Thoracic aorta (tissue), 2 donors: ENCODE data around the gene ZNF646. TPM values are rescaled to one million over a fixed set of nuclear protein-coding genes. Genes with fewer than 3 reads are reported as not detected.

Experiments
- ATAC-seq: fragments of 150-250 bp; one replicate; pipeline ENCODE4 v1.8.0; 2017; ENCODE audit warnings: low read depth; ENCODE audit not compliant: insufficient number of reproducible peaks, low FRiP score
- DNase-seq: peaks from one replicate; pipeline ENCODE4 v3.0.0-alpha.2; 2020; ENCODE audit warnings: low spot score
- H3K27ac ChIP-seq, 2 donors: fragments of 200-600 bp; sonication (generic); 1 replicate in 1 of 2; 2 replicates in 1 of 2; pipeline ENCODE4 v1.5.1; 2016; ENCODE audit warnings: mild to moderate bottlenecking in 2 of 2, moderate library complexity in 2 of 2
- H3K27me3 ChIP-seq: fragments of 200-600 bp; sonication (generic); replicated peaks from 2 replicates; pipeline ENCODE4 v1.6.0; 2016; ENCODE audit warnings: mild to moderate bottlenecking; ENCODE audit not compliant: insufficient read depth
- H3K36me3 ChIP-seq: fragments of 200-600 bp; sonication (generic); one replicate; pipeline ENCODE4 v1.5.1; 2016
- H3K4me1 ChIP-seq, 2 donors: fragments of 200-600 bp; sonication (generic); 1 replicate in 1 of 2; 2 replicates in 1 of 2; pipeline versions ENCODE4 v1.5.1 to v1.6.0; 2016; ENCODE audit warnings: low read depth in 2 of 2, mild to moderate bottlenecking in 1 of 2; ENCODE audit not compliant: control insufficient read depth in 1 of 2
- H3K4me3 ChIP-seq: fragments of 200-600 bp; sonication (generic); 2 replicates; pipeline ENCODE4 v1.5.1; 2016; ENCODE audit warnings: mild to moderate bottlenecking
- H3K9me3 ChIP-seq: fragments of 200-600 bp; sonication (generic); 2 replicates; pipeline ENCODE4 v1.5.1; 2016
- CTCF ChIP-seq: fragments of 200-600 bp; sonication (generic); IDR thresholded peaks from one replicate; pipeline ENCODE4 v1.5.1; 2019; ENCODE audit warnings: antibody characterized with exemption
- total RNA-seq, 2 donors: library from RNA; depleted of rRNA; stranded (reverse); fragments of >200 nt; gene quantifications; one replicate each; pipeline versions ENCODE4 v1.1.0 to v1.2.3, GENCODE V29; 2016

ZNF646 gene
- total RNA-seq, 2 donors from 2014 or later = 10.2 to 17.9 TPM

GRCh38 chr16:31120129-31120528 lies 45.9 kb downstream of the ZNF646 start:
- H3K4me3 ChIP-seq = no peak overlapping the region
- no peaks in the 10 kb centered on the region for H3K9me3 ChIP-seq
- no peak overlapping the region for H3K27ac ChIP-seq
- no peak for TF ChIP-seq CTCF
- H3K27me3 ChIP-seq = no peaks in the 10 kb centered on the region
- no peak for DNase-seq
- H3K36me3 ChIP-seq = peaks cover 25% of the 10 kb centered on the region
- peaks cover 11 to 16% of the 10 kb centered on the region in 2 donors for H3K4me1 ChIP-seq
- no peak for ATAC-seq

- TF ChIP-seq CTCF = no peak
- no peak overlapping the region for H3K4me3 ChIP-seq
- H3K36me3 ChIP-seq = peaks cover 58% of the 10 kb centered on the region
- H3K27me3 ChIP-seq = no peaks in the 10 kb centered on the region
- H3K27ac ChIP-seq = no peak overlapping the region
- H3K9me3 ChIP-seq = no peaks in the 10 kb centered on the region
- ATAC-seq (no peak), DNase-seq (no peak)
- no peaks in the 10 kb centered on the region for H3K4me1 ChIP-seq
Observed at GRCh38 chr16:31125844-31126243, 51.6 kb downstream of the ZNF646 start.

- Histone ChIP-seq H3K36me3 (peaks cover 60% of the 10 kb centered on the region), H3K4me1 (no peaks in the 10 kb centered on the region)
- ATAC-seq = no peak
Observed at GRCh38 chr16:31127182-31127581, 53.0 kb downstream of the ZNF646 start.

GRCh38 chr16:31128711-31129567 lies 54.7 kb downstream of the ZNF646 start:
- Histone ChIP-seq H3K36me3 (peaks cover 62% of the 10 kb centered on the region), H3K27me3 (no peaks in the 10 kb centered on the region), H3K27ac (peak overlapping the region in 1 of 2 donors; percentile 64), H3K9me3 (no peaks in the 10 kb centered on the region), H3K4me3 (no peak overlapping the region), H3K4me1 (no peaks in the 10 kb centered on the region)
- no peak for DNase-seq
- no peak for TF ChIP-seq CTCF
- ATAC-seq = no peak

More at GRCh38 chr16:31127182-31127581, 53.0 kb downstream of the ZNF646 start:
- DNase-seq = no peak
- Histone ChIP-seq H3K27ac (no peak overlapping the region), H3K4me3 (no peak overlapping the region), H3K27me3 (no peaks in the 10 kb centered on the region), H3K9me3 (no peaks in the 10 kb centered on the region)
- TF ChIP-seq CTCF = no peak

- Histone ChIP-seq H3K4me1 (no peaks in the 10 kb centered on the region), H3K4me3 (no peak overlapping the region), H3K27me3 (no peaks in the 10 kb centered on the region), H3K27ac (peak overlapping the region in 1 of 2 donors; percentile 64), H3K36me3 (peaks cover 58% of the 10 kb centered on the region), H3K9me3 (no peaks in the 10 kb centered on the region)
- no peak for TF ChIP-seq CTCF
- DNase-seq = no peak
- ATAC-seq = no peak
Observed at GRCh38 chr16:31129568-31130335, 55.5 kb downstream of the ZNF646 start.
